Measurements from ENCODE around the gene PLEKHG7. TPM values are rescaled to one million over a fixed set of nuclear protein-coding genes. Genes with fewer than 3 reads are reported as not detected.
"Not testable (repeated sequence)": the region's sequence is repeated elsewhere in the genome, so short reads cannot be mapped to it uniquely, and the experiment has no call there.

The PLEKHG7 gene
- total RNA-seq, 1 donor from 2014 or later: not detected

DNA sequence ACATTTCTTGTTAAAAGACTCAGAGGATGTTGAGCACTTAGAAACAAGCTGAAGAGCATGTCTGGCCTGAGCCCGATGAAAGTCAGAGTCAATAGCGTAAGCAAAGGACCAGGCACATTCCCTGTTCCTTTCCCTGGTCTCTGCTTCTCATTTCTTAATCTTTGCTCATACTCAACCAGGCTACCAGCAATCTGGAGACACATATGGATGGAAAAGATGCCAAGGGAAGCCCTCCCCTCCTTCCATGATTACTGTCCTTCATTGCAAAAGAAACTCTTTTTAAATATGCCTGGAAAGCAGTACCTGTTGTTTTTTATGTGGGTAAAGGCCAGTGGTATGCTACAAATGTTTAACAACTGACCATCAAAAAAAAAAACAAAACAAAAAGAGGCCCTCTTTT is 44.2 kb upstream of the PLEKHG7 start:
- peaks cover 10% of the 10 kb centered on the region for H3K4me1 Mint-ChIP-seq (ENCODE audit: unreplicated experiment)
- DNase-seq (ENCODE audit: extremely low spot score, unreplicated experiment): no peak
- peaks cover 4% of the 10 kb centered on the region for H3K27me3 Mint-ChIP-seq
- TF ChIP-seq, protein P1, sequence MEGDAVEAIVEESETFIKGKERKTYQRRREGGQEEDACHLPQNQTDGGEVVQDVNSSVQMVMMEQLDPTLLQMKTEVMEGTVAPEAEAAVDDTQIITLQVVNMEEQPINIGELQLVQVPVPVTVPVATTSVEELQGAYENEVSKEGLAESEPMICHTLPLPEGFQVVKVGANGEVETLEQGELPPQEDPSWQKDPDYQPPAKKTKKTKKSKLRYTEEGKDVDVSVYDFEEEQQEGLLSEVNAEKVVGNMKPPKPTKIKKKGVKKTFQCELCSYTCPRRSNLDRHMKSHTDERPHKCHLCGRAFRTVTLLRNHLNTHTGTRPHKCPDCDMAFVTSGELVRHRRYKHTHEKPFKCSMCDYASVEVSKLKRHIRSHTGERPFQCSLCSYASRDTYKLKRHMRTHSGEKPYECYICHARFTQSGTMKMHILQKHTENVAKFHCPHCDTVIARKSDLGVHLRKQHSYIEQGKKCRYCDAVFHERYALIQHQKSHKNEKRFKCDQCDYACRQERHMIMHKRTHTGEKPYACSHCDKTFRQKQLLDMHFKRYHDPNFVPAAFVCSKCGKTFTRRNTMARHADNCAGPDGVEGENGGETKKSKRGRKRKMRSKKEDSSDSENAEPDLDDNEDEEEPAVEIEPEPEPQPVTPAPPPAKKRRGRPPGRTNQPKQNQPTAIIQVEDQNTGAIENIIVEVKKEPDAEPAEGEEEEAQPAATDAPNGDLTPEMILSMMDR (conservative IDR thresholded peaks at IDR 0.05): no peak
- no peaks in the 10 kb centered on the region for H3K36me3 Mint-ChIP-seq
- no peak overlapping the region for H3K27ac Mint-ChIP-seq
- no peak overlapping the region for H3K4me3 Mint-ChIP-seq
- H3K9me3 Mint-ChIP-seq: peaks cover 8% of the 10 kb centered on the region

DNA sequence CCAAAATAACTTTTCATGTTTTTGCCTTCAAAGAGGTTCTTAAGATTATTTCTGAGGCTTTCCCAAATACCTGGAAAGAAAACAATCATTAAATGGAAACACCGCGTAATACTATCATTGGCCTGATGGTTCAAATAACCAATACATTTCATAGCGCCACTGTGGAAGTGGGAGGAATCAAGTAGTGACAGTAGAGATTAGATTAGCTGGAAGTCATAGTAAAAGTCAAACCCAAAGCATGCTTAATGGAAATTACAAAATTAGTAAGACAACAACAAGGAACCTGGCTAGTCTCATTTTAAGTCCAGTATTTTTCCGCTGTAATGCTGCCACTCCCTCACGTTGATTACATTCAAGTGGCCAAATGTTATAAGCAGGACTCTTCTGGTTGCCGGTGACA is 41.5 kb upstream of the PLEKHG7 start:
- Mint-ChIP-seq H3K27me3 (peaks cover 4% of the 10 kb centered on the region), H3K36me3 (no peaks in the 10 kb centered on the region), H3K27ac (no peak overlapping the region), H3K9me3 (peaks cover 8% of the 10 kb centered on the region), H3K4me3 (no peak overlapping the region), H3K4me1 (ENCODE audit: unreplicated experiment) (peaks cover 5% of the 10 kb centered on the region)
- no peak for DNase-seq (ENCODE audit: extremely low spot score, unreplicated experiment)
- TF ChIP-seq, protein P1 (conservative IDR thresholded peaks at IDR 0.05): no peak

DNA sequence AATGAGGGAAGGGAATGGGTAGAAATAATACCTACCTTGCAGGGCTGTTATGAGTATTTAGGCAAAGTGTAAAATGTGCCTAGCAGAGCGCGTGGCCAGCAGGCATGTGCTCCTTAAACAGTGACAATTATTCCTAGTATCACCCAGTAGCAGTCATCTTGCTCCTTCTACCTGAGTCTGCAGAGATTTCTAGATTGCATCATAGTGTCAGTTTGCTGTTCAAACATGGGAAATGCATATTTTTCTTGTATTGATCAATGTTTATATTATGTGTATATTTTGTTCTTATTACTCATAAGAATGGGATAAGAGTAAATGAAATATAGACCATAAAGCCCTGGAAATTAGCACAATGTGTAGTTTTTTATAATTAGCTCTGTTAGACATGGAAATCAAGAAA is 37.3 kb upstream of the PLEKHG7 start:
- H3K4me1 Mint-ChIP-seq (ENCODE audit: unreplicated experiment): no peaks in the 10 kb centered on the region
- no peaks in the 10 kb centered on the region for H3K36me3 Mint-ChIP-seq
- H3K4me3 Mint-ChIP-seq: no peak overlapping the region
- TF ChIP-seq, protein P1 (conservative IDR thresholded peaks at IDR 0.05): no peak
- no peak for DNase-seq (ENCODE audit: extremely low spot score, unreplicated experiment)
- H3K27ac Mint-ChIP-seq: no peak overlapping the region
- peaks cover 8% of the 10 kb centered on the region for H3K9me3 Mint-ChIP-seq
- H3K27me3 Mint-ChIP-seq: peaks cover 7% of the 10 kb centered on the region

DNA sequence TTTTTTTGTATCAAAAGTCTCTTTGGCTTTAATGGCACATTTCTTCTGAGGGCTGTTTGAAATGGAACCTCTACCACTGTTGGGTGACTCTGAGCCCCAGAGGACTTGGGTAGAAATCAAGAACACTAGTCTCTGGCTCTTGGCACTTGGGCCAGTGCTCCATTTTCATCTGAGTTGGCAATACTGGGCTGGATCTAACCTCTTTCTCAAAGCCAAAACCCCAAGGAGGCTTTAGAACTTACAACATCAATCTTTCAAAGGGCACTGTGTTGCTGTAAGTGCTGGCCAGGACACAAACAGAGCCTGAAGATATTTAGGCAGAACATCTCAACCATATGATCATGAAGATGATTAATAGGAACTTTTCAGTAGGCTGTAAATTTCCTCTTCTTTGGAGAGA is 34.0 kb upstream of the PLEKHG7 start:
- TF ChIP-seq, protein P1 (conservative IDR thresholded peaks at IDR 0.05): no peak

DNA sequence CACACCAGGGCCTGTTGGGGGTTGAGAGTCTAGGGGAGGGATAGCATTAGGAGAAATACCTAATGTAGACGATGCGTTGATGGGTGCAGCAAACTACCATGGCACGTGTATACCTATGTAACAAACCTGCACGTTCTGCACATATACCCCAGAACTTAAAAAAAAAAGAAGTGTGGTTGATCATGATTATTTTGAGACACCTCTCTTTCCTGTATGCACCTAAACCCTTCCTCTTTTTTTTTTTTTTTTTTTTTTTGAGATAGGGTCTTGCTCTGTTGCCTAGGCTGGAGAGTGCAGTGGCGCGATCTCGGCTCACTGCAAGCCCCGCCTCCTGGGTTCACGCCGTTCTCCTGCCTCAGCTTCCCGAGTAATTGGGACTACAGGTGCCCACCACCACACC is 31.3 kb upstream of the PLEKHG7 start:
- not testable (repeated sequence) for DNase-seq (ENCODE audit: extremely low spot score, unreplicated experiment); H3K36me3 Mint-ChIP-seq

More for the DNA sequence above, 34.0 kb upstream of the PLEKHG7 start:
- Mint-ChIP-seq H3K27me3 (peaks cover 7% of the 10 kb centered on the region), H3K36me3 (no peaks in the 10 kb centered on the region), H3K4me1 (ENCODE audit: unreplicated experiment) (no peaks in the 10 kb centered on the region), H3K4me3 (no peak overlapping the region), H3K9me3 (no peaks in the 10 kb centered on the region), H3K27ac (no peak overlapping the region)
- no peak for DNase-seq (ENCODE audit: extremely low spot score, unreplicated experiment)

DNA sequence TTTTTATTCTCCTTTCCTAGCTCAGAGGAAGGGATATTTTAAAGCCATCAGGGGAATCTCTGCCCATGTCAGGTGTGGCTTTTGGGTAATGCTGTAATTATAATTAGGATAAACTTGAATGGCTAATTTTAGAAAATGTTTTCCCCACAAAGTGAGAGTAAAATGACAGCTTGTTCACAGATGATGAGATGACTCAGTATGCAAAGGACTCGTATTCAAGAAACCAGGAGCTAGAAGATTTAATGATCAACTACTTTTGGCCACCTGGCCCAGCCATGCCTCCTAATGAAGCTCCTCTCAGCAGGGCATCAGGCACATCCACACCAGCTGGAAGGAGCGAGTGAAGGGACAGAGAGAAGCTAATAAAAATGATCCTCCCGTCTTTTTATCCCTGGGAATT is 29.0 kb upstream of the PLEKHG7 start:
- Mint-ChIP-seq H3K4me3 (no peak overlapping the region), H3K4me1 (ENCODE audit: unreplicated experiment) (no peaks in the 10 kb centered on the region), H3K9me3 (no peaks in the 10 kb centered on the region), H3K27ac (no peak overlapping the region), H3K27me3 (peaks cover 7% of the 10 kb centered on the region), H3K36me3 (no peaks in the 10 kb centered on the region)
- TF ChIP-seq, protein P1 (conservative IDR thresholded peaks at IDR 0.05): no peak
- no peak for DNase-seq (ENCODE audit: extremely low spot score, unreplicated experiment)

More for the DNA sequence above, 31.3 kb upstream of the PLEKHG7 start:
- not testable (repeated sequence) for H3K4me3 Mint-ChIP-seq; H3K4me1 Mint-ChIP-seq (ENCODE audit: unreplicated experiment); H3K9me3 Mint-ChIP-seq; H3K27ac Mint-ChIP-seq; H3K27me3 Mint-ChIP-seq

Data from type B pancreatic cell (in vitro differentiated cells).